ENCODE results near the gene JTB. TPM values are rescaled to one million over a fixed set of nuclear protein-coding genes. Genes with fewer than 3 reads are reported as not detected.

Gene JTB
- total and polyA plus RNA-seq, 2 experiments from 2014 or later: 213 to 217 TPM

DNA sequence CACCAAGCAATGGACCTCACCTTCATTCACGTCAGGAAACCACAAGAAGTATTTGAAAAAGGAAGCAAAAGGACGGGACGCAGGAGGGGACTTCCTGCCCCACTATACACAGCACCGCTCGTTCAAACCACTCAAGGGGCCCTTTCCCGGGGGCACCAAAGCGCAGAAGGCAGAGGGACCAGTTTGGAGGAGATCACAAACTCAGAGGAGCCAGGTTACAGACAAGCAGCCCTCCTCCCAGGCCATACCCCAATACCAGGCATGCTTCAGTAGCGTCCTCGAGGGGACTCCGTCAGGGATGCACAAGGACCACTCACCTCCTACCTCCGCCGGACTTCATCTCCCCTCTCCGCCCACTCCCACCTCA, 19.7 kb downstream of the JTB start:
- H3K4me3 ChIP-seq: peak overlapping the region; percentile 47
- H3K4me1 ChIP-seq (ENCODE audit: insufficient read depth): peaks cover 30% of the 10 kb centered on the region
- H3K4me2 ChIP-seq: peak overlapping the region; percentile 97
- no peaks in the 10 kb centered on the region for H3K9me3 ChIP-seq (ENCODE audit: low read depth)
- no peaks in the 10 kb centered on the region for H3K9me2 ChIP-seq (replicated peaks; ENCODE audit: insufficient read depth)
- peaks cover 75% of the 10 kb centered on the region for H3K79me2 ChIP-seq
- whole genome bisulfite sequencing (ENCODE audit: low lambda C conversion rate, missing lambda C conversion rate): 2% methylated on average over 11 of the region's 13 CpGs
- no peaks in the 10 kb centered on the region for H3K27me3 ChIP-seq
- H2AFZ ChIP-seq: peak overlapping the region; percentile 33
- H3K36me3 ChIP-seq (replicated peaks; ENCODE audit: insufficient read depth, low read depth): no peaks in the 10 kb centered on the region
- TF ChIP-seq EZH2phosphoT487 (IDR thresholded peaks at IDR 0.05; ENCODE audit: low read depth, severe bottlenecking, unreplicated experiment) (no peak), EZH2 (IDR thresholded peaks at IDR 0.05; ENCODE audit: borderline replicate concordance) (no peak)
- TF ChIP-seq, protein P1, sequence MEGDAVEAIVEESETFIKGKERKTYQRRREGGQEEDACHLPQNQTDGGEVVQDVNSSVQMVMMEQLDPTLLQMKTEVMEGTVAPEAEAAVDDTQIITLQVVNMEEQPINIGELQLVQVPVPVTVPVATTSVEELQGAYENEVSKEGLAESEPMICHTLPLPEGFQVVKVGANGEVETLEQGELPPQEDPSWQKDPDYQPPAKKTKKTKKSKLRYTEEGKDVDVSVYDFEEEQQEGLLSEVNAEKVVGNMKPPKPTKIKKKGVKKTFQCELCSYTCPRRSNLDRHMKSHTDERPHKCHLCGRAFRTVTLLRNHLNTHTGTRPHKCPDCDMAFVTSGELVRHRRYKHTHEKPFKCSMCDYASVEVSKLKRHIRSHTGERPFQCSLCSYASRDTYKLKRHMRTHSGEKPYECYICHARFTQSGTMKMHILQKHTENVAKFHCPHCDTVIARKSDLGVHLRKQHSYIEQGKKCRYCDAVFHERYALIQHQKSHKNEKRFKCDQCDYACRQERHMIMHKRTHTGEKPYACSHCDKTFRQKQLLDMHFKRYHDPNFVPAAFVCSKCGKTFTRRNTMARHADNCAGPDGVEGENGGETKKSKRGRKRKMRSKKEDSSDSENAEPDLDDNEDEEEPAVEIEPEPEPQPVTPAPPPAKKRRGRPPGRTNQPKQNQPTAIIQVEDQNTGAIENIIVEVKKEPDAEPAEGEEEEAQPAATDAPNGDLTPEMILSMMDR (IDR thresholded peaks at IDR 0.05; ENCODE audit: poor library complexity): no peak
- H3K27ac ChIP-seq: peak overlapping the region; percentile 92
- no peak for DNase-seq (ENCODE audit: low spot score)
- H4K20me1 ChIP-seq (ENCODE audit: insufficient read depth, poor library complexity, severe bottlenecking): peaks cover 40% of the 10 kb centered on the region

DNA sequence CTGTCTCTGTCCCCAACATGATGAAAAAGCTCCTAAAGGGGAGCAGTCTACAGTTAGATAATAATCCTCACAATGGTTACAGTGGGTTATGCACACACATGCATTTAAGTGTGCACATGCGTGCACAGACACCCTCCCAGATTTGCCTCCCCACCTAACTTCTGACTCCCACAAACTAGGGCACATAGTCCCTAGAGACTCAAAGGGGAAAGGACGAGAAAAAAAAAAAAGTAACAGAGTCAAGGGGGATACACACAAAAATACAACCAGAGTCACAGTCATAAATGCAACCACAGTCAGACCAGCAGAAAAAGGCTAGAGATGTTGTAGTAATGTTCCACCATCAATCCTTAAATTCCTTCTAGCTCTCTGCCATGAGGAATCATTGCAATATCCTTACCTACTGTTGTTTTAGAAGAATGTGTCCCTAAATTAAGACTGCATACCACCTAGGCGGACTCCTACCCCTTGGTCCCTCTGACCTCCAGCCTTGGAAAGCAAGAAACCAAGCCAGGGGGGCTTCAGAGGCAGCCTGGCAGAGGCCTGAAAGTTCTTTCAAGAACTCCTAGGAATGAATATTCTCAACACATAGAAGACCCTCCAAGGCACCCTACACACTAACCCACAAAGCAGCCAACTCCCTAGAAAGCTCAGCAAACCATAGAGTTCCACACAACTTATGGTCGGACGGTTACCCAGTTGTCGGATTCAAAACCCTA, 20.3 kb downstream of the JTB start:
- Histone ChIP-seq H3K9me2 (replicated peaks; ENCODE audit: insufficient read depth) (no peaks in the 10 kb centered on the region), H2AFZ (peak overlapping the region; percentile 33), H3K79me2 (peaks cover 72% of the 10 kb centered on the region), H3K36me3 (replicated peaks; ENCODE audit: insufficient read depth, low read depth) (no peaks in the 10 kb centered on the region), H3K4me2 (peak overlapping the region; percentile 97), H3K4me1 (ENCODE audit: insufficient read depth) (peaks cover 28% of the 10 kb centered on the region), H3K27ac (peak overlapping the region; percentile 92), H4K20me1 (ENCODE audit: insufficient read depth, poor library complexity, severe bottlenecking) (peaks cover 40% of the 10 kb centered on the region), H3K9me3 (ENCODE audit: low read depth) (no peaks in the 10 kb centered on the region), H3K27me3 (no peaks in the 10 kb centered on the region), H3K4me3 (peak overlapping the region; percentile 47)
- TF ChIP-seq EZH2phosphoT487 (IDR thresholded peaks at IDR 0.05; ENCODE audit: low read depth, severe bottlenecking, unreplicated experiment) (no peak), EZH2 (IDR thresholded peaks at IDR 0.05; ENCODE audit: borderline replicate concordance) (no peak)
- TF ChIP-seq, protein P1 (IDR thresholded peaks at IDR 0.05; ENCODE audit: poor library complexity): no peak
- DNase-seq (ENCODE audit: low spot score): no peak
- WGBS (ENCODE audit: low lambda C conversion rate, missing lambda C conversion rate): 44% methylated on average over 6 of the region's 6 CpGs

DNA sequence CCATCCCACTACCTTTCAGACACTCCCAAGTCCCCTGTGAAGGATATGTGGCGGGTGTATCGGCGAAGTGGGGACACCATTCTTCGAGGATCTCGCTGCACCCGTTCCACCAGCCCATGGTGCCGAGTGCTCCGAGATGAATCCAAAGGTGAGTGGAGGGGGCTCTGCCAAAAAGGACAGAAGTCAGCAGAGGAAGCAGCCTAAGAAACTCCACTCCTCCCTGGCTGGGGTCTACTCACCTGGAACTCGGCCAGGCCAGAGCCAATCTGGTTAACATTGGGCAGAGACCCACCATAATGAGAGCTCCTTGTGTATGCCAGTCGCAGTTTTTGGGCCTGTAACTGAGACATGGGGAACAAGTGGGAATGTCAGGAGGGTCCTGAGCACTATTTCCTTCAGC, 22.6 kb downstream of the JTB start:
- peak overlapping the region; percentile 33 for H3K27ac ChIP-seq
- TF ChIP-seq, protein P1 (IDR thresholded peaks at IDR 0.05; ENCODE audit: poor library complexity): no peak
- TF ChIP-seq EZH2 (IDR thresholded peaks at IDR 0.05; ENCODE audit: borderline replicate concordance): no peak
- TF ChIP-seq EZH2phosphoT487 (IDR thresholded peaks at IDR 0.05; ENCODE audit: low read depth, severe bottlenecking, unreplicated experiment): no peak
- no peak overlapping the region for H2AFZ ChIP-seq
- peak overlapping the region; percentile 12 for H3K4me2 ChIP-seq
- no peaks in the 10 kb centered on the region for H3K27me3 ChIP-seq
- no peak overlapping the region for H3K4me3 ChIP-seq
- H3K9me2 ChIP-seq (replicated peaks; ENCODE audit: insufficient read depth): no peaks in the 10 kb centered on the region
- no peaks in the 10 kb centered on the region for H3K36me3 ChIP-seq (replicated peaks; ENCODE audit: insufficient read depth, low read depth)
- H3K4me1 ChIP-seq (ENCODE audit: insufficient read depth): peaks cover 19% of the 10 kb centered on the region
- H3K79me2 ChIP-seq: peaks cover 55% of the 10 kb centered on the region
- 97% methylated on average over 10 of the region's 10 CpGs for WGBS (ENCODE audit: low lambda C conversion rate, missing lambda C conversion rate)
- H3K9me3 ChIP-seq (ENCODE audit: low read depth): no peaks in the 10 kb centered on the region
- DNase-seq (ENCODE audit: low spot score): no peak
- peaks cover 40% of the 10 kb centered on the region for H4K20me1 ChIP-seq (ENCODE audit: insufficient read depth, poor library complexity, severe bottlenecking)
